ENCODE measurements around the gene FGFR2. TPM values are rescaled to one million over a fixed set of nuclear protein-coding genes. Genes with fewer than 3 reads are reported as not detected.
"Not testable (repeated sequence)": the region's sequence is repeated elsewhere in the genome, so short reads cannot be mapped to it uniquely, and the experiment has no call there.

Gene FGFR2
- total and polyA plus RNA-seq, 3 experiments from 2014 or later, result 0.11 to 1.3 (median 0.13) TPM

GRCh38 chr10:121525251-121526134 is 72.8 kb downstream of the FGFR2 start:
- Histone ChIP-seq H3K36me3 (ENCODE audit: insufficient read depth, low read length) (no peaks in the 10 kb centered on the region), H3K4me1 (ENCODE audit: insufficient read depth, low read length) (no peaks in the 10 kb centered on the region), H3K4me3 (ENCODE audit: low read length) (no peak overlapping the region), H3K9me3 (ENCODE audit: low read length) (no peaks in the 10 kb centered on the region), H3K27ac (ENCODE audit: low read depth, low read length) (no peak overlapping the region), H3K27me3 (ENCODE audit: insufficient read depth, low read length, poor library complexity, severe bottlenecking) (no peaks in the 10 kb centered on the region)
- H3K4me1 Mint-ChIP-seq, result peaks cover 4 to 33% (median 8%) of the 10 kb centered on the region in 3 donors
- DNase-seq, result no peak
- H3K36me3 Mint-ChIP-seq, result no peaks in the 10 kb centered on the region
- no peaks in the 10 kb centered on the region for H3K9me3 Mint-ChIP-seq
- peak overlapping the region in 2 of 7 donors; percentile 8 to 29 for H3K4me3 Mint-ChIP-seq
- ChIA-PET POLR2A (interaction anchor here (0.6 kb wide), 1 partner anchor 323 kb away, joined by 3 read pairs; no protein-coding TSS in a partner anchor), CTCF (no interaction called here)
- H3K27me3 Mint-ChIP-seq, result peaks cover 0 to 2% of the 10 kb centered on the region in 2 donors
- H3K27ac Mint-ChIP-seq, result peak overlapping the region in 2 of 8 donors; percentile 6 to 17

DNA sequence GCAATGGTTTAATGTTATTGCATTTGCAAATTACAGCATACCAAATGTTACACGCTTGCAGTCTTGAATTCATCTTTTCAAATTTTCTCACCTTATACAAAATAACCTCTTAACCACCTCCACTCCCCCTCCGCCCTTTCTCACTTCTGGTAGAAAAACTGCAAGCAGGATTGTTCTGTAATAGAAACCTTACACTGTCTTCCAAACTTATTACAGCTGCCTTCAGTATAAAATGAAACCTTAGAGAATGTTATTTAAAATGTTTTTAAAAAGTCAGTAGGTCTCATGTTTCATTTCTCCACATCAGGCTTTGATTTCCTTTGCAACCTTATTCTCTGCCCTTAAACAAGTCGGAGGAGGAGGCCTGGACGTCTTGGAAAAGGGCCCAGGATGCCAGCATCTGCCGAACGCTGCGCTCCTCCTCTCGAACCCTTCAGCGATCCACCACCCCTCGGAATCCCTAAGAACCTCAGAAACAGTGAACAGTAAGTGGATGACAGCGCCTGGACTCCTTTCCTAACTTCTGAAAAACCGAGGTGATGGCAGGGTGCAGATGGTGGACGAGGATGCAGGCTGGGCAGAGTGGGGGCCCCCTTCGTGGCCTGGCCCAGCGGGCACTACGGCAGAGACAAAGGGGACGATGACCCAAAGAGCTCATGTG is 74.0 kb downstream of the FGFR2 start:
- Mint-ChIP-seq H3K27ac (peak overlapping the region in 3 of 8 donors; percentile 5 to 79 (median 58)), H3K27me3 (no peaks in the 10 kb centered on the region), H3K4me1 (peaks cover 4 to 28% (median 8%) of the 10 kb centered on the region in 3 donors), H3K36me3 (no peaks in the 10 kb centered on the region), H3K9me3 (no peaks in the 10 kb centered on the region), H3K4me3 (peak overlapping the region in 3 of 7 donors; percentile 18 to 60 (median 31))
- no peaks in the 10 kb centered on the region for H3K9me3 ChIP-seq (ENCODE audit: low read length)
- CTCF ChIA-PET, result no interaction called here
- H3K36me3 ChIP-seq (ENCODE audit: insufficient read depth, low read length), result no peaks in the 10 kb centered on the region
- no peak overlapping the region for H3K27ac ChIP-seq (ENCODE audit: low read depth, low read length)
- no peaks in the 10 kb centered on the region for H3K4me1 ChIP-seq (ENCODE audit: insufficient read depth, low read length)
- DNase-seq, result no peak
- no peaks in the 10 kb centered on the region for H3K27me3 ChIP-seq (ENCODE audit: insufficient read depth, low read length, poor library complexity, severe bottlenecking)
- POLR2A ChIA-PET, result no interaction called here
- H3K4me3 ChIP-seq (ENCODE audit: low read length), result no peak overlapping the region

GRCh38 chr10:121522831-121523230 is 75.4 kb downstream of the FGFR2 start:
- H3K27me3 Mint-ChIP-seq, result no peaks in the 10 kb centered on the region
- H3K27me3 ChIP-seq (ENCODE audit: insufficient read depth, low read length, poor library complexity, severe bottlenecking), result no peaks in the 10 kb centered on the region
- H3K4me3 Mint-ChIP-seq, result no peak overlapping the region
- CTCF ChIA-PET, result no interaction called here
- DNase-seq, result no peak
- H3K4me1 Mint-ChIP-seq, result peaks cover 4 to 33% (median 8%) of the 10 kb centered on the region in 3 donors
- peak overlapping the region in 1 of 8 donors; percentile 57 for H3K27ac Mint-ChIP-seq
- no peaks in the 10 kb centered on the region for H3K9me3 Mint-ChIP-seq
- H3K36me3 ChIP-seq (ENCODE audit: insufficient read depth, low read length), result no peaks in the 10 kb centered on the region
- H3K36me3 Mint-ChIP-seq, result no peaks in the 10 kb centered on the region
- H3K27ac ChIP-seq (ENCODE audit: low read depth, low read length), result no peak overlapping the region
- H3K4me1 ChIP-seq (ENCODE audit: insufficient read depth, low read length), result no peaks in the 10 kb centered on the region
- H3K4me3 ChIP-seq (ENCODE audit: low read length), result no peak overlapping the region
- no peaks in the 10 kb centered on the region for H3K9me3 ChIP-seq (ENCODE audit: low read length)
- POLR2A ChIA-PET, result no interaction called here

DNA sequence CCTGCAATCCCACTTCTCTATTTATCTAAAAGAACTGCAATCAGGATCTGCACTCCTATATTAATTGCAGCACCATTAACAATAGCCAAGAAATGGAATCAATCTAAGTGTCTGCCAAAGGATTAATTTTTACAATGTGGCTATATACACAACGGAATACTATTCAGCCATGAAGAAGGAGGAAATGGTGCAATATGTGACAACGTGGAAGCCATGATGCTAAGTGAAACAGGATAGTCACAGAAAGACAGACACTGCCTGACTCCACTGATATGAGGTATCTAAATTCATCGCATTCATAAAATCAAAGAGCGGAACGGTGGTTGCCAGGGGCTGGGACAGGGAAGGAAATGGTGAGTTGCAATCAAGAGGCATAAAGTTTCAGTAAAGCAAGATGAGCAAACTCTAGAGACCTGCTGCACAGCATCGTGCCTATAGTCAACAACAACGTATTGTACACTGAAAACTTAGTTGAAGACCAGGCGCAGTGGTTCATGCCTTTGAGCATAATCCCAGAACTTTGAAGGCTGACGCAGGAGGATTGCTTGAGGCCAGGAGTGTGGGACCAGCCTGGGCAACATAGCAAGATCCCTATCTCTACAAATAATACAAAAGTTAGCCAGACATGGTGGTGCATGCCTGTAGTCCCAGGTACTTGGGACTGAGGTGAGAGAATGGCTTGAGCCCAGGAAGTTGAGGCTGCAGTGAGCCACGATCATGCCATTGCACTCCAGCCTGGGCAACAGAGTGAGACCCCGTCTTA is 76.3 kb downstream of the FGFR2 start:
- Mint-ChIP-seq H3K4me3 (no peak overlapping the region), H3K4me1 (peaks cover 6 to 32% (median 7%) of the 10 kb centered on the region in 3 donors), H3K36me3 (no peaks in the 10 kb centered on the region), H3K27ac (peak overlapping the region in 1 of 8 donors; percentile 30), H3K27me3 (no peaks in the 10 kb centered on the region), H3K9me3 (no peaks in the 10 kb centered on the region)
- Histone ChIP-seq H3K27ac (ENCODE audit: low read depth, low read length) (no peak overlapping the region), H3K27me3 (ENCODE audit: insufficient read depth, low read length, poor library complexity, severe bottlenecking) (no peaks in the 10 kb centered on the region), H3K4me3 (ENCODE audit: low read length) (no peak overlapping the region), H3K4me1 (ENCODE audit: insufficient read depth, low read length) (no peaks in the 10 kb centered on the region), H3K9me3 (ENCODE audit: low read length) (no peaks in the 10 kb centered on the region), H3K36me3 (ENCODE audit: insufficient read depth, low read length) (no peaks in the 10 kb centered on the region)
- ChIA-PET CTCF (no interaction called here), POLR2A (no interaction called here)
- no peak for DNase-seq

DNA sequence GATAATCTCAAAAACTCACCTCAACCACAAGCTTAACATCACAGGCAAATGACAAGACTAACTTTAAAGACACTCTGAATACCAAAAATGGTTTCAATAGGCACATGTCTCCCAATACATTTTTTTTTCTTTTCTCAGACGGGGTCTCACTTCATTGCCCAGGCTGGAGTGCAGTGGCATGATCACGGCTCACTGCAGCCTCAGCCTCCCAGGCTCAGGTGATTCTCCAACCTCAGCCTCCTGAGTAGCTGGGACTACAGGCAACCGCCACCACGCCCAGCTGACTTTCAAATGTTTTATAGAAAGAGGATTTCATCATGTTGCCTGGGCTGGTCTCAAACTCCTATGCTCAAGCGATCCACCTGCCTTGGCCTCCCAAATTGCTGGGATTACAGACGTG is 77.7 kb downstream of the FGFR2 start:
- POLR2A ChIA-PET, result not testable (repeated sequence)

DNA sequence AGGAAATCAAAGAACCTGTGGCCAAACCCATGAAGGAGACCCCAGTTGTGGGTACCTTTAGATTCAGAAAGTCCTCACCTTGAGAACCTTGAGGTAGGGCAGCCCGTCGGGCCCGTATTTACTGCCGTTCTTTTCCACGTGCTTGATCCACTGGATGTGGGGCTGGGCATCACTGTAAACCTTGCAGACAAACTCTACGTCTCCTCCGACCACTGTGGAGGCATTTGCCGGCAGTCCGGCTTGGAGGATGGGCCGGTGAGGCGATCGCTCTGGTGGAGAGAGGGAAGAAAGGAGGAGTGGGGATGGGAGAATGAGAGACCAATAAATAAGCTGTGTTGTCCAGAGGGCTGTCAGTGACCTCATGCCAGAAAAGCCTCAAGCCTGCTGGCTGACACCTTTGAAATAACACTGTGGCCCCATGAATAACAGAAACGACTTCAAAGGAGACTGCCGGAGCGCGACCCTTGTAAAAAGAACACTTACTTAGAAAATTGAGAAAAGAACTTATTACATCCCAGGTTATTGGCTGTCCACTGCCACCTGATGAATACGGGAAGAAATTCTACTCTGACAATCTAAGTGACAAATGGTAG is 78.2 kb downstream of the FGFR2 start:
- ChIA-PET POLR2A (no interaction called here), CTCF (no interaction called here)
- H3K4me1 Mint-ChIP-seq, result peaks cover 7 to 38% (median 11%) of the 10 kb centered on the region in 3 donors
- Histone ChIP-seq H3K4me3 (ENCODE audit: low read length) (no peak overlapping the region), H3K9me3 (ENCODE audit: low read length) (no peaks in the 10 kb centered on the region), H3K27me3 (ENCODE audit: insufficient read depth, low read length, poor library complexity, severe bottlenecking) (no peaks in the 10 kb centered on the region), H3K27ac (ENCODE audit: low read depth, low read length) (no peak overlapping the region), H3K4me1 (ENCODE audit: insufficient read depth, low read length) (no peaks in the 10 kb centered on the region), H3K36me3 (ENCODE audit: insufficient read depth, low read length) (no peaks in the 10 kb centered on the region)
- H3K36me3 Mint-ChIP-seq, result no peaks in the 10 kb centered on the region
- no peak for DNase-seq
- H3K4me3 Mint-ChIP-seq, result no peak overlapping the region
- no peaks in the 10 kb centered on the region for H3K9me3 Mint-ChIP-seq
- no peak overlapping the region for H3K27ac Mint-ChIP-seq
- H3K27me3 Mint-ChIP-seq, result no peaks in the 10 kb centered on the region

More for the DNA sequence above, 77.7 kb downstream of the FGFR2 start:
- H3K9me3 ChIP-seq (ENCODE audit: low read length); H3K9me3 Mint-ChIP-seq; H3K4me3 ChIP-seq (ENCODE audit: low read length); H3K27ac Mint-ChIP-seq; CTCF ChIA-PET; DNase-seq; H3K27ac ChIP-seq (ENCODE audit: low read depth, low read length); H3K36me3 ChIP-seq (ENCODE audit: insufficient read depth, low read length); H3K4me1 ChIP-seq (ENCODE audit: insufficient read depth, low read length); H3K27me3 ChIP-seq (ENCODE audit: insufficient read depth, low read length, poor library complexity, severe bottlenecking); H3K4me3 Mint-ChIP-seq; H3K27me3 Mint-ChIP-seq; H3K36me3 Mint-ChIP-seq: not testable (repeated sequence)
- H3K4me1 Mint-ChIP-seq, result peaks cover 7 to 38% (median 11%) of the 10 kb centered on the region in 3 donors

DNA sequence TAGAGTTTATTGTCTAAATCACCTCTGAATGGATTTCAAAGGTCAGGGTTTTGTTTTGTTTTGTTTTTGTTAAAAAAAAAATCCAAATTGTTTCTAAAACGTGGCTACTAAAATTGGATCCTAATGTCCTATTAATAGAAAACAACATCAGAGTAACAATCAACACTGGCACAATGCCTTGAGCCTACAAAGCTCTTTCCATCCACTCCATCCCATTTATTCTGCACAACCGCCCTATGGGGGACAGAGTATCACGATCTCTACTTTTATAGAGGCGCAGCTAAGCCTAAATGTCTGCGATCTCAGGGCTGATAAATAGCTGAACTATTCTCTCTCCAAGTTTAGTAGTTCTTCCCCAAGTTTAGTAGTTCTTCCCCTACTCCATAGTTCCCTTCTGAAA is 78.8 kb downstream of the FGFR2 start:
- no peak overlapping the region for H3K4me3 ChIP-seq (ENCODE audit: low read length)
- no peak for DNase-seq
- Mint-ChIP-seq H3K4me1 (peaks cover 8 to 41% (median 12%) of the 10 kb centered on the region in 3 donors), H3K4me3 (no peak overlapping the region), H3K9me3 (no peaks in the 10 kb centered on the region), H3K36me3 (no peaks in the 10 kb centered on the region), H3K27me3 (no peaks in the 10 kb centered on the region), H3K27ac (no peak overlapping the region)
- POLR2A ChIA-PET, result no interaction called here
- H3K4me1 ChIP-seq (ENCODE audit: insufficient read depth, low read length), result no peaks in the 10 kb centered on the region
- no peaks in the 10 kb centered on the region for H3K27me3 ChIP-seq (ENCODE audit: insufficient read depth, low read length, poor library complexity, severe bottlenecking)
- no peak overlapping the region for H3K27ac ChIP-seq (ENCODE audit: low read depth, low read length)
- CTCF ChIA-PET, result no interaction called here
- no peaks in the 10 kb centered on the region for H3K36me3 ChIP-seq (ENCODE audit: insufficient read depth, low read length)
- H3K9me3 ChIP-seq (ENCODE audit: low read length), result no peaks in the 10 kb centered on the region

Data from CD8-positive, alpha-beta memory T cell (primary cell).